ENCODE measurements around the gene CPNE2.

The CPNE2 gene

DNA sequence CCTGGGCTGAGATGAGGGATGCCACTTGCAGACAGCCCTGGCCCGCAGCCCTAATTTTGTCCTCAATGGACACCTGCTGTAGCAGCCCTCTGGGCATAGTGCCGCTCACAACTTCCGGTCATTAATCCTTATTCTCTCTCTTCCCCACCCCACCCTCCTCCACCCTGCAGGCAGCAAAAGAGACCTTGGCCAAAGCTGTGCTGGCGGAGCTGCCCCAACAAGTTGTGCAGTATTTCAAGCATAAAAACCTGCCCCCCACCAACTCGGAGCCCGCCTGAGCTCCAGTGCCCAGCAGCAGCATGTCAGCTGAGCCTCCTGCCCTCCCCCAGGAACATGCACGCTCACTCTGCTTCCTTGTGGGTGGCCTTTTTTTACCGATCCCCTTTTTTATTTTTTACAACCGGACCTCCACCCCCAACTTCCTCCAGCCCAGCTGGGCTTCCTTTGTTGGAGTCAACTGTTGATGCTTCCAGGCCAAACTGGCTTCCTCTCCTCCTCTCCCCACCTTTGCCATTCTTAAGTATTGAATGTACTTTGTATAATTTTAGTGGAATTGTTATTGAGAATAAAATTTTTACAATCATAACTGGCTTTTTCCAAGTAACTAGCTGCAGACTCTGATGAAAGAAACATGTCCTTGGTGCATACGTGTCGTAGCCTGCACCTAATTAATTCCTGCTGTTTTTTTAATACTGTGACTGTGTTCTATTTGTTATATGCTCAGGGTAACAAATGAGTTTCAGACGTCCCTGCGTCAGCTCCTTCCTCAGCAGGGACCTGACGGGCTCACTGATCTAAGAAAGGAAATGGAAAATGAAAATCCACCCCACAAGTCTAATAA lies 55.2 kb downstream of the CPNE2 start:
- peak; percentile 69 for DNase-seq

DNA sequence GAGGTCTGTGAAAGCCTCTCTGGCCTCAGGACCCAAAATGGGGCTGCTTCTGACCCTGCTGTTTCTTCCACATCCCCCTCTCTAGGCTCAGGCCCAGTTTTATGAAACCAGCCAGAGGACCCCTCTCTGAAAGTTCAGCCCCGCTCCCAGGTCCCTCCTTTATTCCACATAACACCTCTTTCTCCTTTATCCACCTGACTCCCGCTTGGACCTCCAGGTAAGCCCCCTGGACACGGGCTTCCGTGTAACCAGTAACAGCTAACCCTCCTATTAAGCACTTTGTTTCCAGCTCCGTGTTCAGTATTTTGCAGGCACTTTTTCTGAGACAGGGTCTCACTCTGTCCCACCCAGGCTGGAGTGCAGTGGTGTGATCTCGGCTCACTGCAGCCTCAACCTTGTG lies 56.1 kb downstream of the CPNE2 start:
- DNase-seq: no peak

DNA sequence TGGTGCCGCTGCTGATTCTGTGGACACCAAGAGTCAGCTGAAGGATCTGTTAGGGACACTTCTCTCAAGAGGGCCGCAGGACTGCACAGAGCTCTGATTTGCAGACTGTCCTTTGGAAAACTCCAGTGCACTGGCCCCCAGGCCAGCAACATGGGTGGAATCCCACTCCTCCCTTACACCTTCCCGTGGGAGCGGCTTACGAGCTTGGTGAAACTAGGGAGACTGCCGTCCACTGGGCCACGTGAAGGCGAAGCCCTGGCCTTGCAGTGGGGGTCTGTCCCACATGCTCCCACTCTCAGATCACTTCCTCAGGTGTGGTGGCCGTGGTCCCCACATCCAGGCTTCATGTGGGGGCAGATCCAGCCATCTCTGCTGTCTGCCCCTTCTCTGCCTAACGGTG lies 57.0 kb downstream of the CPNE2 start:
- DNase-seq: no peak

DNA sequence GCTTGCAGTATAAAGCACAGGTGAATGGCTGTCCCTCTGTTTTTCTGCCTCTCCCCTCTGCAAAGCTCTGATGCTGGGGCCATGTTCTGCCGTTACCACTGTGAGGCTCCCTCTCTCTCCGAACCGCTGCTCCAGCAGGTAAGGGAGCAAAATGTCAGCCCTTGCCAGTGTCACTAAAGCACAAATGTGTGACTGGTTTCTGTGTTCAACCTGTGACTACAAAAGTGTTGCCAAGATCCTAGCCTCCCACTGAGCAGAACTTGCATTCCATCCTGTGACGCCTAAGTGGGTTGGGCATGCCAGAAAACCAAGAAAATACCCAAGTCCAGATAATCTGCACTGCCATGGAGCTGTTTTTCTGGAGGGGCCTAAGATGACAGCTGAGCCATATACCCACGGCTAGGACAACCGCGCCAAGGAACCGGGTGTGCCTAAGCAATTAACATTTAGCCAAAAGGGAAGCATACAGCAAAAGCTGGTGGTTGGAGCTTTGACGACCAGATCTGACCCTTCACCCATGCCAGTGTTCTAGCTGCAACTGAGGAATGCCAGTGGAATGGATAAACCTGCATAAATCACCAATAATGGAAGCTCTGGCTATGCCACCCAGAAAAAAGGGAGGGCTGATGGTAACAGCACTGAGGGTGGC lies 58.4 kb downstream of the CPNE2 start:
- no peak for DNase-seq

DNA sequence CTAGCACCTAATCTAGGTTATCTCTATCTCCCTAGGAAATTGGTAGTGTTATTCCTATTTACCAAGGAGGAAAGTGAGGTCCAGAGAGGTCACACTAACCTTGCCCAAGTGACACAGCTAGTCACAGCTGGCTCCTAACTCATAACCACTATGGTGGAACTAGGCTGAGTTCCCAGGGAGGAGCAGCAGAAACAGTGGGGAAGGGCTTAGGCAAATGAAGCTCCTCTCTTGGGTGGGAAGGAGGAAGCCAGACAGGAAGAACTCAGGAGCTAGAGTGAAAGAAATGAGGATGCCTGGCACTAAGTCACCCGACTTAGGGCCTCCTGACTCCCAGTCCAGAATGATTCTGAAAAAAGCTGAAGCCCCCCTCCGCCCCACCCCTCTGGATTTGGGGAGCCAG lies 59.0 kb downstream of the CPNE2 start:
- DNase-seq: no peak

DNA sequence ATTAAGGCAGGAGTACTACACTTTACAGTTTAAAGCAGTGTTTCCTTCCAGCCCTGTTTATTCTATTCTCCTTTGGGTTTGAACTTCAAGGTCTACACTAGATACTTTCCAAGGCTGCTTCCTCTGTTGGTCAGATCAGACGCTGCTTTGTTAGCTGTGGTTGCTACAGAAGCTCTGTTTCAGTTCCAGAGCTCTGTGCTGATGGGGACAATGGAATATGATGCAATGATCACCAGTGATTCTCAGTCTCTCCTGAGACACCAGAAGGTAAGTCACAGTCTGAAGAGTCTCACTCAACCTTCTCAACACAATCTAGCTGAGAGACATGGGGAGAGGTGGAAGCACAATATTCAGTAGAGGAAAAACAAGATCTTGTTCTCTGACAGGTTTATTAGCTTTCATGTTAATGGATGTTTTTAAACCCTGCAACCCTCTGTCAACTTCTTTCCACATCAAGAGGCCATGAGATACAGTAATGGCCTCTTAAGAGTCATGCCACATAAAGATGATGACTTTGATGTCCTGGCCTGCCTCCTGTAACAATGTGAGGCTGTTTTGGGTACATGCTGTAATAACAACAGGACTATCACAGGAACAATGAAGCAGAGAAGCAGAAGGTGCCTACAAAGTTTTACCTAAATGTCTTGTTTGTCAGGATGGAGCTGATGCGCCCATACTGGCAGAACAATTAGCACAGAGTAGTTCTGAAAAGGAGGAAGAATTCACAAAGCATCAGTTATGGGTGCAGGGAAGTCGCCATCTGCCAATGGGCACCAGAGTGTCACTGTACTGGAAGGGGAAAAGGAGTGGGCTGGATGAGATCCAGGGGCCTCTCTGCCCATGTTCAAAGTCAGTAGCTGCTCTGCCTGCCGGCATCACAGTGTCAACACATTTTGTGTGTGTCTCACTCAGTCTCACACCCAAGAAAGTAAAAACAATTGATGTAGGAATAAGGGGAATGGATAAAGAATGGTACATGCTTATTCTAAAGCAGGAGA lies 60.0 kb downstream of the CPNE2 start:
- DNase-seq: no peak

DNA sequence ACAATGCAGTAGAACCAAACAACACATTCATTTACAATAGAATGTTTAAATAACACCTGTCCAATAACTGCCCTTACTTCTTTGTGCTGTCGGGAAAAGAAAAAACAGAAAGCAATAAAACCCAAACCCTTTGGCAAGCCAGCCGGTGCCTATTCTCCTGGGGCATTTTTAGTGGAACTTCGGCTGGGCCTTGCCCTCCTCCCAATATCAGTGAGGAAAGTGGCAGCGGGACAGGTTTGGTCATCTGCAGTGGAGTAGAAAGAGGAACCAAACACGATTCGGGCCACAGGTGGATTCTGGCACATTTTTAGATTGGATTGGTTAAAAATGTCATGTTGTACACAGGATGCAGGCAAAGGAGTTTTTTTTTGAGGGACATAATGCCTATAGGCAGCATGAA lies 61.5 kb downstream of the CPNE2 start:
- no peak for DNase-seq

DNA sequence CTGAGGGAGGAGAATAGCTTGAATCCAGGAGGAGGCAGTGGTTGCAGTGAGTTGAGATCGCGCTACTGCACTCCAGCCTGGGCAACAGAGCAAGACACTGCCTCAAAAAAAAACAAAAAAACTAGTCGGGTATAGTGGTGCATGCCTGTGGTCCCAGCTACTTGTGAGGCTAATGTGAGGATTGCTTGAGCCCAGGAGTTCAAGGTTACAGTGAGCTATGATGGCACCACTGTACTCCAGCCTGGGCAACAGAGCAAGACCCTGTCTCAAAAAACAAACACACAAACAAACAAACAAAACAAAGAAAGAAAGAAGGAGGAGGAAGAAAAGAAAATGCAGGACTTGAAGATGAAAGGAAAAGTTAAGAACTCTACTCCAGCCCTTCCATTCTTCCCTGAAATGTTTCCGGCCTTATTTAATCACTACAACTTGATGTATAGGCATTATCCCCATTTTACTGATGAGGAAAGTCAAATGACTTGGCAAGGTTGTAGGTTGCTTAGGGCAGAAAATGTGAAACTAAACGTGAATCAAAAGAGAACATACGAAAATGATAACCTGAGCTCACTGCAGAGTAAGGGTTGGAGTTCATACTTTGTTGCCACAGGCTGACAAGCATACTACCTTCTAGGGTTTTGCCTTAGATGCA lies 63.4 kb downstream of the CPNE2 start:
- DNase-seq: no peak

DNA sequence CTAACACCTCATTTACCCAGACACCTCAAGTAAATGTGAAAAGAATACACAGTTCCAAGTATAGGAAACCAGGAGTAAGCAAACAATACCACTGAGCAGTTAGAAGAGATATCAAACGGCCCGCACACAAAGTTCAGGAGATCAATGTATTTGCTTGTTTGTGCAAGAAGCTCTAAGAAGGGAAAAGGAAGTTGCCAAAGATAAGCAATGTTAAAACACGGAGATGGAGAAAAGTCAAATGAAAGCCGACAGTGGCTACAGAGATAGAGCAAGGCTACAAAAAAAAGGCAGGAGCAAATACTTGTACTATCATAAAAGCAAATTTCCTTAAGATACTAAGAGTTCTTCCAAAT lies 63.9 kb downstream of the CPNE2 start:
- DNase-seq: peak; percentile 20

DNA sequence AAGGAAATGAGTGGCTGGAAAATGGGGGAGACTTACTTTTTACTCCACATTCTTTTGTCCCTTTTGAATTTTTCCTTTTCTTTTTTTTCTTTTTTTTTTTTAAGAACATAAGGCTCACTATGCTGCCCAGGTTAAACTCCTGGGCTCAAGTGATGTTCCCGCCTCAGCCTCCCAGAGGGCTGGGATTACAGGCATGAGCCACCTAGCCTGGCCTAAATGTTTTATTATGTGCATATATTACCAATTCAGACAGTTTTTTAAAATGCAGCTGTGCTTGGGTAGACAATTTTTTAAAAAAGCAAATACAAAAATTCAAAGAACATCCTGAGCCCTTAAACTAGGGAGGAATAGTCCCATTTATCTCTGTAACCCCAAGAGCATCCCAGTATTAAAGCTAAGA lies 65.2 kb downstream of the CPNE2 start:
- no peak for DNase-seq

DNA sequence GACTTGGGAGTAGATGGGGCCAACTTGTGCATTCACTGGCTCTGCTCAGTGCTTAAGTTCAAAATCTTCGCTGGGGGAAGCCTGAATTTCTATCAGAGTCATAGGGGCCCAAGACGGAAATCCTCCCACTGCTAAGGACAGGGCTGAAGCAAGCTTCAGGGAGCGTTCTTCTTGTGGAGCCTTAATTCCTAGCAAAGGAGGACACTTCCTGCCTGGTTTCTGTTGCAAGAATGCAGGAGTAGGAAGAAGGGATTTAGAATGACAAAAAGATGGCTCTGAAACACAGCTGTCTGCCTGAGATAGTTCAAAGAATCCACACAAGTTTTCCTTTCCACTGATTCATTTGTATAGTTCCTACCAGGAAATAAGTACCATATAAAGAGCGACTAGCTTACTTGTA lies 67.1 kb downstream of the CPNE2 start:
- DNase-seq: no peak

DNA sequence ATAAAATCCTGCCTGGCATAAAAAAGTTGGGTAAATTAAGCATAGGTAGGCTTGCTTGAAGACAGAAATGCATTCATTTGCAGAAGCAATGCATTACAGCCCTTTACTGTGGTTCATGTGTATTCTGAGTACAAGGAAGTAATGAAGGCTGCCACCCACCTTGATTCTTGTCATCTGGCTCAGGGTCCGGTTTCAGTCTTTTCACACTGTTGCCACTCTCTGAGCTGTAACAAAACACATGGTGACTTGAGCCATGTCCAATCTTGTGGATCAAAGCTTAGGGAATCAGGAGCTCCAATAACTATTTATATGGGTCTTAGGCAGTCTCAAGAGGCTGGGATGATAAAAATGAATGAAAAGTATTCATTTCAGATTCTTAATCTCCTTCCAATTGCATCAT lies 71.5 kb downstream of the CPNE2 start:
- no peak for DNase-seq

DNA sequence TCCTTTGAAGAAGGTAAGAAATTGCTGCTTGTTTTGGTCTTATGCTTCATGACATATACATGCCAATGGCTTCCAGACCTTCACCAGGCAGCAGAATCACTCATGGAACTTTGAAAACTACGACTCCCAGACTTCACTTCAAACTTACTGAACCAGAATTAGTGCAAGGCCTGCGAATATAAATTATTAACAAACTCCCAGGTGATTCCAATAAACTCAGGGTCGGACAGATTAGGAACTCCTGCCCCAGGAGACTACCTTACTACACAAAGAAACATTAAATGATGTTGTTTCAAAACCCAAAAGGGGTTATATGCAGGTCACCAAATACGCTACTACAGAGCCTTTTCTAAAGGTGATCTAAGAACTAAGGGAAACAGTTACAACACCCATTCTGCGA lies 73.1 kb downstream of the CPNE2 start:
- DNase-seq: no peak

DNA sequence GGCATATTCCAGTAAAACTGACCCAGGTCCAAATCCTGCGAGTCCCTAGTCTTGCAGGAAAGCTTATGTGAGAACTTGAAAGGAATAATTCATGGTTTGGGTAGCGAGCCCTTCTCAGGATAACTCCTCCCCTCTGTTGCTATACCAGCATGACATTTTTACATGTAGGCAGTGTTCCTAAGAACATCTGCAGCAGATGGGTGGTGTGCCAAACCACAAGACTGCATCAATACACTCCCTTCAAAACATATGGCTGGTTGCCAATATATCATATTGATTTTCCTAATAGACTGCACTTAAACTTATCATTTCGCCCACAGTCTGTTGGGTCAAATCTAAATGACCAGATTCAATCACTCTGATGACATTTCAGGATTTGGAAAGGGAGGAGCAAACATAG lies 73.6 kb downstream of the CPNE2 start:
- peak; percentile 70 for DNase-seq

DNA sequence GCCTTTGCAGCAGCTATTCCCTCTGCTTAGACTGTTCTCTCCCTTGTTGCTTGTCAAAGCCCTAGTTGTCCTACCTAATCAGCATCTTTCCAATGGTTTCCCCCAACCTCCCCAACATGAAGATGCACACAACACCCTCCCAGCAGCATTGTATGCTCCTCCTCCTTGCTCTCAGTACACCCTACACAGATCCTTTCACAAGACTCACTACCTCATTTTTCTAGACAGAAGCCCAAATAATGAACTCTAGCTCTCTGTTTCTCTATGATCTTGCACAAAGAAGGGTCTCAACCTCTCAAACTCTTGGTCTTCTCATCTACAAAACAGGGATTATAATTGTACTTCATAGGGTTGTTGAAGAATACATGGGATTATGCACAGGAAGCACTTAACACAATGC lies 74.1 kb downstream of the CPNE2 start:
- DNase-seq: no peak

DNA sequence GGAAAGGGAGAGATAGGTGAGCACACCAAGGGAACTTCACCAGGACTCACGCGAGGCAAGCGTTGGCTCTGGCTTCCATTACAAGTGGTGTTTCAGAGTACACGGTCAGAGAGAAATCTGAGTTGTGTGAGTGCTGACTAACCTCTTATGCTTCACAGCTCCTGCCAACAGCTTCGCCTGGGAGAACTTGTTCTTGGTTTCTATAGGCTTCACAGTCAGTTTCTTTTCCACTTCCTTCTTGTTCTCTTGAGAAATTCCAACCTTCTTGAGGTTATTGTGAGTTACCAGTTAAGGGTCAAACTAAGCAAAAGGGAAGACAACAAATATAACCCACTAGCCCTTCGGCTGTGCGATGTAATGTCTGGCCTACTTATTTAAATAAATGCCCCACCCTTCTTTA lies 74.6 kb downstream of the CPNE2 start:
- no peak for DNase-seq

DNA sequence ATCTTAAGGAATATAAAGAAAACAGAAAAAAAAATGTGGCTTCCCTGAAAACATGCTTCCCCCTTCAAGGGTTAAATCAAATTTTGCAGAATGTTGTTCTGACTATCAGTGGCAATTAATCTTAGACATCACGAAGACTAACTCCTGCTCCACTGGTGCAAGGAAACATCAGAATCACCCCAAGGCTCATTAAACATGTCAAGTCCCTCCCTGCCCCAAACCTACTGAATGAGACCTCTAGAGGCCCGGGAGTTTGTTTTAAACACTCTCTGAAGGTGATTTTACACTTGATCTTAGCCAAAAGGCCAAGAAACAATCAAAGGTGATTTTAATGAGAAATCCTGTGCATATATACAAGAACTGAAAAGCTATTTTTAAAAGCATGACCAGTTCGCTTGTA lies 75.2 kb downstream of the CPNE2 start:
- DNase-seq: no peak

DNA sequence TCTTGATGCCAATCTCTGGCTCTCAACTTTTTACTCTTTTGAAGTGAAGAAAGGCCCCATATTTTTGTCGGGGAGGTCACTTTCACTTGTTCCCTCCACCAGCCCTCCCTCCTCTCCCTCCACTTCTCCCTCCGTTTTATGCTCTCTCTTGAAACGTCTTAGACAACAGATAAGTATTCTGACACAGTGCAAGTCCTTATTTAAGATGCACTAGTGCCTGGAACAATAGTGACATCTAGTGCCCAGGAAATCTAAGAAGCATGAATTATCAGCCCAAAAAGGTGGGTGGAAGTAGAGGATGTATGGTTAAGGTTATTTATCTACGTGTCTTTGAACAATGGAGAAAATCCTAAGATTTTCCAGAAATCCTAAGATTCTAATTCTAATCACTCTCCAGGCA lies 75.6 kb downstream of the CPNE2 start:
- peak; percentile 86 for DNase-seq

DNA sequence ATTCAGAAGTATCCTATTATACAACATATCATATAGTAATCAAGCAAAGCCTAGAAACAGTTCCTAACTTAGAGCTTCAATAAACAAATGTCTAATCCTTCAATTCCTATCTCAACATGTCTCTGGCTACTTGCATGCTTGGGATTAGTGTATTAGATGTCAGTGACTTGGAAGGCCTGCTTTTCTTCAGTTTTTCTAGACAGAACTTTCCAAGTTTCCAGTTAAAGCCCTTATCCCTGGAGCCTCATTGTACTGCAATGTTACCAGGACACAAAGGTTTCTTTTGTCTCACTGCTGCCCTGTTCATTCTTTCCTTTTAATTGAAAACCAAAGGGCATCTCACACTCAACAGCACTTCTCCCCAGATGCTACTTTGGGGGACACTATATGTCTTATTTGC lies 76.9 kb downstream of the CPNE2 start:
- no peak for DNase-seq

DNA sequence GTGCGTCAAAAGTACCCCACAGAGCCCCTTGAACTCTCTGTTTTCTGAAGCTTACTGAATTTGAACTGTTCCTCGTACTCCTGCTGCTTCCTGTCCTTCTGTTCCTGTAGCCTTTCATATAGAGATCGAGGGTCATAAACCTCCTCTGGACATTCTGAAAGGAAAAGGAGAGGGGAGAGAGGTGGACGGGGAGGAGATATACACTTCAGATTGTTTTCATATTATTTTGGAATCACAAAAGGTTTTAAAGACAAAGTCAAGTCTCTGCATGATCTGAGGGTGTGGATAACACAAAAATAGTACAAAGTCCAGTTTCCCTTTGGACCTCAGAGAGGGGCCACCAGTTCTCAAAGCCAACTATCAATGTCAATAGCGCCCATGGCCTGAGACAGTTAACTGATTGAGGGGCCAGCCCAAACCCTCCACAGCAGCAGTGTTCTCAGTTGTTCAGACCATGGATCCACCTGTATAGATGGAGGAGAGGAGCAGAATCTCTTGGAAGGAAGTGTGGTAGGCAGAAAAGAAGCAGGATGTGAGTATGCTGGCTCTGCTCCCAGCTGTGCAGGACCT lies 80.4 kb downstream of the CPNE2 start:
- DNase-seq: no peak

DNA sequence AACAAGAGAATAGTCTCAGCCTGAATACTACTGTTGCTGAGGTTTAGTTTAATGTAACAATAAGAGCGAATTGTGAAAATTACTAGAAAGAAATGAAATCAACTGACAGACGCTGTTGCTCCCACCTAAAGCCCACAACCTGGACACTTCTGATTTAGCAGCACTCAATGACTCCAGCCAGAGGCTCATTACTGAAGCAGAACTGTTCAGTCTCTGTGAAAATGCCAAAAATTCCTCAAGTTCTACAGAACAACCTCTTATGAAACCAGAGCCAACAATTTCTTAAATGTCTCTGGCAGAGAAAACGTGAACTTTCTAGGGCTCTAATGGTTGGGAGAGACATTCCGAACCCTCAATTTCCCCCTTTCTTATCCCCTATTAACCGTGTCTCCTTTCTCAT lies 83.5 kb downstream of the CPNE2 start:
- no peak for DNase-seq

DNA sequence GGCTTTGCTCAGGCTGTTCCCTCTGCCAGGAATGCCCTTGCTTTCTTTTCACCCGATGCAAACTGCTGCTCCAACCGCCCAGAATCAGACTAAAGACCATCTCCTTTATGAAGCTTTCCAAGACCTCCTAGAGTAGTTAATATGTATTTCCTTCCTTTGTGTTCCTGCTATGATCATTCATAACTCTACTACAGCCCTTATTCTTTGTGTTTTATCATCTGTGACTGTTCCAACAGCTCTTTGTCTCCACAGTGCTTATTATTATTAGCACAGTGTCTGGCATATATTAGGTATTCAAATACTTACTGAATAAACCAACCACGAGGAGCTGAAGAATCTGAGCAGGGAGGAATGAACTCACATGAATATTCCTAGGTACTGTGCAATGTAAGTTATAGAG lies 85.8 kb downstream of the CPNE2 start:
- no peak for DNase-seq

DNA sequence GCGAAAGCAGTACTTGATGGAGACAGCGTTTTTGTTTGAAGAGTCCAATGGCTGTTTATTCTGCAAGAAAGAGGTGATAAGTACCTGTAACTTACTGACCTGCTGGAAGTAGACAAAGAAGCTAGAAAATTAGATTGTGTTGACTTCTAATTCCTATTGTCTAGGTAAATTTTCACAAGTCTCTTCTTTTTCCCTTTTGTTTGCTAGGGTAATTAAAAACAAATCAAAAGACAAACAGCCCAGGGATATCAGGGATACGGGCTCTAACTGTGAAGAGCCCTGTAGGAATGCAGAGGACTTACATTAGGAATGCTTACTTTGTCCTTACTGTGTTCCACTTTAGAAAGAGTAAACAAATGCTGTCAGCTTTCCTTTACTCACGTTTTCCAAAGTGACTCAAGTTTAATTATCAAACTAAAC lies 86.4 kb downstream of the CPNE2 start:
- DNase-seq: no peak
